Measurements from ENCODE around the gene FOXO1. TPM values are rescaled to one million over a fixed set of nuclear protein-coding genes. Genes with fewer than 3 reads are reported as not detected.

The FOXO1 gene
- total RNA-seq, 2 donors from 2014 or later = 20.1 to 29.7 TPM

- Mint-ChIP-seq H3K4me3 (peak overlapping the region; percentile 93), H3K4me1 (peaks cover 36% of the 10 kb centered on the region), H3K27ac (peak overlapping the region; percentile 77), H3K36me3 (ENCODE audit: low read depth) (no peaks in the 10 kb centered on the region), H3K9me3 (no peaks in the 10 kb centered on the region), H3K27me3 (ENCODE audit: insufficient read depth) (no peaks in the 10 kb centered on the region)
- WGBS, 2 experiments (ENCODE audit: insufficient coverage in 1 of 2, insufficient read length in 1 of 2) = 24 to 47% methylated on average over 3 of the region's 5 CpGs
- Histone ChIP-seq H3K4me1 (ENCODE audit: control insufficient read depth, insufficient read depth, low read length) (peaks cover 2% of the 10 kb centered on the region), H3K9me3 (ENCODE audit: control insufficient read depth, low read length) (no peaks in the 10 kb centered on the region), H3K36me3 (ENCODE audit: control insufficient read depth, insufficient read depth, low read length) (no peaks in the 10 kb centered on the region), H3K4me3 (ENCODE audit: low read length) (peak overlapping the region; percentile 79), H3K9ac (ENCODE audit: extremely low read depth, low read length, poor library complexity, severe bottlenecking) (peak overlapping the region; percentile 60), H3K27me3 (ENCODE audit: control insufficient read depth, insufficient read depth, low read length, poor library complexity, severe bottlenecking) (no peaks in the 10 kb centered on the region), H3K27ac (ENCODE audit: low read depth, low read length) (no peak overlapping the region)
- DNase-seq = peak; percentile 69
- no peak for TF ChIP-seq CTCF (conservative IDR thresholded peaks at IDR 0.05)
Measured at GRCh38 chr13:40667622-40667978, 1.2 kb upstream of the FOXO1 start.

GRCh38 chr13:40666933-40667621 lies 636 bp upstream of the FOXO1 start:
- DNase-seq = peak; percentile 86
- Histone ChIP-seq H3K9me3 (ENCODE audit: control insufficient read depth, low read length) (no peaks in the 10 kb centered on the region), H3K4me3 (ENCODE audit: low read length) (peak overlapping the region; percentile 79), H3K9ac (ENCODE audit: extremely low read depth, low read length, poor library complexity, severe bottlenecking) (peak overlapping the region; percentile 60), H3K27ac (ENCODE audit: low read depth, low read length) (no peak overlapping the region), H3K36me3 (ENCODE audit: control insufficient read depth, insufficient read depth, low read length) (no peaks in the 10 kb centered on the region), H3K27me3 (ENCODE audit: control insufficient read depth, insufficient read depth, low read length, poor library complexity, severe bottlenecking) (no peaks in the 10 kb centered on the region), H3K4me1 (ENCODE audit: control insufficient read depth, insufficient read depth, low read length) (peaks cover 5% of the 10 kb centered on the region)
- H3K4me3 Mint-ChIP-seq = peak overlapping the region; percentile 93
- H3K27ac Mint-ChIP-seq = peak overlapping the region; percentile 82
- WGBS, 2 experiments (ENCODE audit: insufficient coverage in 1 of 2, insufficient read length in 1 of 2) = 0 to 1% methylated on average over 19 to 67 of the region's 67 CpGs
- peaks cover 35% of the 10 kb centered on the region for H3K4me1 Mint-ChIP-seq
- no peaks in the 10 kb centered on the region for H3K27me3 Mint-ChIP-seq (ENCODE audit: insufficient read depth)
- no peaks in the 10 kb centered on the region for H3K36me3 Mint-ChIP-seq (ENCODE audit: low read depth)
- no peaks in the 10 kb centered on the region for H3K9me3 Mint-ChIP-seq
- TF ChIP-seq CTCF (conservative IDR thresholded peaks at IDR 0.05) = no peak

- H3K4me3 Mint-ChIP-seq = peak overlapping the region; percentile 93
- DNase-seq = peak; percentile 77
- peaks cover 6% of the 10 kb centered on the region for H3K4me1 ChIP-seq (ENCODE audit: control insufficient read depth, insufficient read depth, low read length)
- H3K9ac ChIP-seq (ENCODE audit: extremely low read depth, low read length, poor library complexity, severe bottlenecking) = peak overlapping the region; percentile 71
- no peaks in the 10 kb centered on the region for H3K36me3 ChIP-seq (ENCODE audit: control insufficient read depth, insufficient read depth, low read length)
- no peaks in the 10 kb centered on the region for H3K36me3 Mint-ChIP-seq (ENCODE audit: low read depth)
- TF ChIP-seq CTCF (conservative IDR thresholded peaks at IDR 0.05) = no peak
- H3K9me3 ChIP-seq (ENCODE audit: control insufficient read depth, low read length) = no peaks in the 10 kb centered on the region
- no peaks in the 10 kb centered on the region for H3K9me3 Mint-ChIP-seq
- H3K27ac ChIP-seq (ENCODE audit: low read depth, low read length) = no peak overlapping the region
- WGBS, 2 experiments (ENCODE audit: insufficient coverage in 1 of 2, insufficient read length in 1 of 2) = 0% methylated on average over 39 to 117 of the region's 117 CpGs
- H3K4me3 ChIP-seq (ENCODE audit: low read length) = peak overlapping the region; percentile 79
- no peaks in the 10 kb centered on the region for H3K27me3 ChIP-seq (ENCODE audit: control insufficient read depth, insufficient read depth, low read length, poor library complexity, severe bottlenecking)
- no peaks in the 10 kb centered on the region for H3K27me3 Mint-ChIP-seq (ENCODE audit: insufficient read depth)
- peak overlapping the region; percentile 55 for H3K27ac Mint-ChIP-seq
- peaks cover 29% of the 10 kb centered on the region for H3K4me1 Mint-ChIP-seq
Measured at GRCh38 chr13:40665126-40666044, 1.1 kb downstream of the FOXO1 start.
